RWPE1 (cell line): ENCODE measurements around the gene CCDC18.
"Not testable (repeated sequence)": the region's sequence is repeated elsewhere in the genome, so short reads cannot be mapped to it uniquely, and the experiment has no call there.

Source experiments
- CTCF ChIA-PET: fragments of 350-600 bp; sonication (Branson Sonifier 250); formaldehyde crosslinking; extraction: SDS; loops from one replicate; lab custom pipeline; 2021; lab: Yijun Ruan, JAX
- POLR2A ChIA-PET: fragments of 400-600 bp; formaldehyde crosslinking; extraction: SDS; loops from one replicate; lab custom pipeline; 2020; ENCODE audit warnings: antibody characterized with exemption; ENCODE audit not compliant: low non-redundant PET; lab: Yijun Ruan, JAX
- DNase-seq: peaks from one replicate; pipeline ENCODE4 v3.0.0; 2012; ENCODE audit warnings: low spot score
- H3K27ac ChIP-seq: fragments of 450-650 bp; 2 replicates; pipeline ENCODE4 v1.5.1; 2017
- TF ChIP-seq, protein P1 (sequence below): fragments of 450-650 bp; conservative IDR thresholded peaks from 2 replicates; pipeline ENCODE4 v1.5.1; 2017; ENCODE audit warnings: low read depth, mild to moderate bottlenecking

Gene CCDC18

DNA sequence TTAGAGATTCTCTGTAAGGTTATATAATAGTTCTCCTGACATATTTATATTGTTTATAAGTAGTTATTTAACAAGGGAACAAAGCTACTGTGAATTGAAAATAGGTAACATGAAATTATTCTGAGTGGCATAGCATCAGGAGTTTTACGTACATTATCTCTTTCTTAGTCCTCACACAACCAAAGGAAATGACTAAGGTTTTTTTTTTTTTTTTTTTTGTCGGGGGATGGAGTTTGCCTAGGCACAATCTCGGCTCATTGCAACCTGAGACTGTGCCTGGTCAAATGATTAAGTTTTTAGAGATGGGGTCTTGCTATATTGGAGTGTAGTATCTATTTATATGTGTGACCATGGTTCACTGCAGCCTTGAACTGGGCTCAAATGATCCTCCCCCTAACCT is 25.2 kb upstream of the CCDC18 start:
- no peak overlapping the region for H3K27ac ChIP-seq
- POLR2A ChIA-PET = no interaction called here
- CTCF ChIA-PET = interaction anchor here (0.5 to 0.7 kb wide), 3 partner anchors 38 to 975 kb away, joined by 3 to 7 read pairs (median 4); no protein-coding TSS in a partner anchor
- DNase-seq = no peak
- TF ChIP-seq, protein P1, sequence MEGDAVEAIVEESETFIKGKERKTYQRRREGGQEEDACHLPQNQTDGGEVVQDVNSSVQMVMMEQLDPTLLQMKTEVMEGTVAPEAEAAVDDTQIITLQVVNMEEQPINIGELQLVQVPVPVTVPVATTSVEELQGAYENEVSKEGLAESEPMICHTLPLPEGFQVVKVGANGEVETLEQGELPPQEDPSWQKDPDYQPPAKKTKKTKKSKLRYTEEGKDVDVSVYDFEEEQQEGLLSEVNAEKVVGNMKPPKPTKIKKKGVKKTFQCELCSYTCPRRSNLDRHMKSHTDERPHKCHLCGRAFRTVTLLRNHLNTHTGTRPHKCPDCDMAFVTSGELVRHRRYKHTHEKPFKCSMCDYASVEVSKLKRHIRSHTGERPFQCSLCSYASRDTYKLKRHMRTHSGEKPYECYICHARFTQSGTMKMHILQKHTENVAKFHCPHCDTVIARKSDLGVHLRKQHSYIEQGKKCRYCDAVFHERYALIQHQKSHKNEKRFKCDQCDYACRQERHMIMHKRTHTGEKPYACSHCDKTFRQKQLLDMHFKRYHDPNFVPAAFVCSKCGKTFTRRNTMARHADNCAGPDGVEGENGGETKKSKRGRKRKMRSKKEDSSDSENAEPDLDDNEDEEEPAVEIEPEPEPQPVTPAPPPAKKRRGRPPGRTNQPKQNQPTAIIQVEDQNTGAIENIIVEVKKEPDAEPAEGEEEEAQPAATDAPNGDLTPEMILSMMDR = no peak

DNA sequence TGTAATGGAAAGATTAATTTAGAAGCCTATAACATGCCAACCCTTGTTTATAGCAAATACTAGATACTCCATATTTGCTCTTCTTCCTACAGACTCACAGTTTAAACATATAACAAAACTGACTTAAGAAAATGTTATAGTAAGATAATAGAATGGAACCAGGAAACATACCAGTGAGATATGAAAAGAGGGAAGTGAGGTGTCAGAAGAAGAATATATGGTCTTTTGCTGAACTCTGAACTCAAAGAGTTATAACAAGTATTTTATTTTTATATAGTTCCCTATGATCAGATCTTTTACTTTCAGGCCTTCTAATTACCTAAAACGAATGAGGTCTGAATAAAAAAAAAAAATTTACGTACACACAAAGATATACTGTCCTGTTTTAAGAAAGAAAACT is 21.2 kb upstream of the CCDC18 start:
- ChIA-PET CTCF (interaction anchor here (0.6 kb wide), 1 partner anchor 13 kb away, joined by 3 read pairs; no protein-coding TSS in a partner anchor), POLR2A (no interaction called here)
- no peak overlapping the region for H3K27ac ChIP-seq
- TF ChIP-seq, protein P1 = no peak
- no peak for DNase-seq

DNA sequence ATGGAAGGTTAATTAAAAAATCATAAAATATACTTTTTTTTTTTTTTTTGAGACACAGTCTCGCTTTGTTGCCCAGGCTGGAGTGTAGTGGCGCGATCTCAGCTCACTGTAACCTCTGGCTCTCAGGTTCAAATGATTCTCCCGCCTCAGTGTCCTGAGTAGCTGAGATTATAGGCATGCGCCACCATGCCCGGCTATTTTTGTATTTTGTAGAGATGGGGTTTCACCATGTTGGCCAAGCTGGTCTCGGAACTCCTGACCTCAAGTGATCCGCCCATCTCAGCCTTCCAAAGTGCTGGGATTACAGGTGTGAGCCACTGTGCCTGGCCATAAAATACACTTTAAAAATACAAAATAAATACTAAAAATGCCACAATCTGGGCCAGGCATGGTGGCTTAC is 17.2 kb upstream of the CCDC18 start:
- CTCF ChIA-PET, H3K27ac ChIP-seq, DNase-seq, POLR2A ChIA-PET: not testable (repeated sequence)

DNA sequence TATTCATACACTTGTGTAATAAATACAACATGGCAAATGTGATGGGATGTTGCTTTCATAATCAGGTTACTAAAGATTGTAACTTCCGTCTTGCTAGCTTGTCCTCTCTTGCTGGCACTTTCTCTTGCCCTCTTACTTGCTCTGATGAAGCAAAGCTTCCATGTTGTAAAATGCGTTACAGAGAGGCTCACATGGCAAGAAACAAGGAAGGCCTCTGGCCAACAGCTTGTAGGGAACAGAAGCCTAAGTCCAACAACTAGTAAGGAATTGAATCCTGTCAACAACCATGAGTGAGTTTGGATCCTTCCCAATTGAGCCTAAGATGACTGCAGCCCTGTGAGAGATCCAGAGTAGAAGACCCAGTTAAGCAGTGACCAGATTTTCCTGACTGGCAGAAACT is 15.7 kb upstream of the CCDC18 start:
- TF ChIP-seq, protein P1 = no peak
- ChIA-PET POLR2A (no interaction called here), CTCF (no interaction called here)
- no peak overlapping the region for H3K27ac ChIP-seq
- no peak for DNase-seq

DNA sequence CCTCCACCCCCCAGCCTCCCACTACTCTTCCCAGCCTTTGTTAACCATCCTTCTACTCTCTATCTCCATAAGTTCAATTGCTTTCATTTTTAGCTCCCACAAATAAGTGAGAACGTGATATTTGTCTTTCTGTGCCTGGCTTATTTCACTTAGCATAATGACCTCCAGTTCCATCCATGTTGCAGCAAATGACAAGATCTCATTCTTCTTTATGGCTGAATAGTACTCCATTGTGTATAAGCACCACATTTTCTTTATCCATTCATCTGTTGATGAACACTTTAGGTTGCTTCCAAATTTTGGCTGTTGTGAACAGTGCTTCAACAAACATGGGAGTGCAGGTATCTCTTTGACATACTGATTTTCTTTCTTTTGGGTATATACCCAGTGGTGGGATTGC is 14.6 kb upstream of the CCDC18 start:
- CTCF ChIA-PET, DNase-seq, H3K27ac ChIP-seq, POLR2A ChIA-PET: not testable (repeated sequence)

DNA sequence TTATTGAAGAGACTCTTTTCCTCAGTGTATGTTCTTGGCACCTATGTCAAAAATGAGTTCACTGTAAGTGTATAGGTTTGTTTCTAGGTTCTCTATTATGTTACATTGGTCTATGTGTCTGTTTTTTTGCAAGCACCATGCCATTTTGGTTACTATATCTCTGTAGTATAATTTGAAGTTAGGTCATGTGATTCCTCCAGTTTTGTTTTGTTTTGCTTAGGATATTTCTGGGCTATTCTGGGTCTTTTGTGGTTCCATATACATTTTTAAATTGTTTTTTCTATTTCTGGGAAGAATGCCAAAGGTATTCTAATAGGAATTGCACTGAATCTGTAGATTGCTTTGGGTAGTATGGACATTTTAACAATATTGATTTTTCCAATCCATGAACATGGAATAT is 13.5 kb upstream of the CCDC18 start:
- ChIA-PET POLR2A (no interaction called here), CTCF (no interaction called here)
- TF ChIP-seq, protein P1 = no peak
- no peak overlapping the region for H3K27ac ChIP-seq
- DNase-seq = no peak

DNA sequence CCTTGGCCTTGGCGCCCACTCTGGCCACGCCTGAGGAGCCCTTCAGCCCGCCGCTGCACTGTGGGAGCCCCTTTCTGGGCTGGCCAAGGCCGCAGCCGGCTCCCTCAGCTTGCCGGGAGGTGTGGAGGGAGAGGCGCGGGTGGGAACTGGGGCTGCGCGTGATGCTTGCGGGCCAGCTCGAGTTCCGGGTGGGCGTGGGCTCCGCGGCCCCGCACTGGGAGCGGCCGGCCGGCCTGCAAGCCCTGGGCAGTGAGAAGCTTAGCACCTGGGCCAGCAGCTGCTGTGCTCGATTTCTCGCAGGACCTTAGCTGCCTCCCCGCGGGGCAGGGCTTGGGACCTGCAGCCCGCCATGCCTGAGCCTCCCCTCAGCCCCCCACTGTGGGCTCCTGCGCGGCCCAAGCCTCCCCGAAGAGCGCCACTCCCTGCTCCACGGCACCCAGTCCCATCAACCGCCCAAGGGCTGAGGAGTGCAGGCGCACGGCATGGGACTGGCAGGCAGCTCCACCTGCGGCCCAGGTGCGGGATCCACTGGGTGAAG is 10.3 kb upstream of the CCDC18 start:
- CTCF ChIA-PET = interaction anchor here (0.7 kb wide), 1 partner anchor 135 kb away, joined by 4 read pairs; no protein-coding TSS in a partner anchor
- DNase-seq, H3K27ac ChIP-seq, POLR2A ChIA-PET: not testable (repeated sequence)

DNA sequence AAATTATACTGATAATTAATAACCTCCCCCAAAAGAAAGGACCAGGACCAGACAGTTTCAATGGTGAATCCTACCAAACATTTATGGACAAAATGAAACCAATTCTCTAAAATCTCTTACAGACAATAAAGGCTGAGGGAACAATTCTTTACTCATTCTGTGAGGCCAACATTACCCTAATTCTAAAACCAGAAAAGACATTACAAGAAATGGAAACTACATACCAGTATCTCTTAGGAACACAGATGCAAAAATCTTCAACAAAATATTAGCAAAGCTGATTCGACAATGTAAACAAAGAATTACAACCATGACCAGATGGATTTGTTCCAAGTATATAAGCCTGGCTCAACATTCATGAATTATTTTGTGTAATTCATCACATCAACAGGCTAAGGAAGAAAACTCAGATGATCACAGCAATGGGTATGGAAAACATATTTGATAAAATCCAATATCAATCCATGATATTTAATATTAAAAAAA is 8.9 kb upstream of the CCDC18 start:
- no peak for DNase-seq
- ChIA-PET POLR2A (no interaction called here), CTCF (no interaction called here)
- TF ChIP-seq, protein P1 = no peak
- no peak overlapping the region for H3K27ac ChIP-seq
